CD4-positive, alpha-beta memory T cell (primary cell): Measurements from ENCODE around the gene SPINK7. TPM values are rescaled to one million over a fixed set of nuclear protein-coding genes. Genes with fewer than 3 reads are reported as not detected.

ENCODE experiments used
- CTCF ChIA-PET: fragments of 350-600 bp; sonication (Branson Sonifier 250); formaldehyde crosslinking; loops from one replicate; lab custom pipeline; 2021; ENCODE audit warnings: inconsistent platforms; ENCODE audit not compliant: partially characterized antibody; lab: Charles Lee
- POLR2A ChIA-PET: fragments of 350-600 bp; sonication (Branson Sonifier 250); formaldehyde crosslinking; loops from one replicate; lab custom pipeline; 2021; ENCODE audit not compliant: partially characterized antibody; lab: Charles Lee
- DNase-seq, 5 donors: peaks; one replicate each; pipeline versions ENCODE4 v3.0.0 to v3.0.0-alpha.2; 2020 to 2022; ENCODE audit warnings: mixed read lengths in 1 of 5
- H3K27ac ChIP-seq: one replicate; pipeline ENCODE4 v1.7.0; 2013; ENCODE audit warnings: low read depth, low read length
- H3K27me3 ChIP-seq: 2 replicates; pipeline ENCODE4 v1.7.0; 2013; ENCODE audit warnings: mild to moderate bottlenecking, low read length, moderate library complexity; ENCODE audit not compliant: insufficient read depth
- H3K36me3 ChIP-seq: 2 replicates; pipeline ENCODE4 v1.7.0; 2013; ENCODE audit warnings: mild to moderate bottlenecking, low read length, moderate library complexity; ENCODE audit not compliant: insufficient read depth
- H3K4me1 ChIP-seq: 2 replicates; pipeline ENCODE4 v1.7.0; 2013; ENCODE audit warnings: mild to moderate bottlenecking, low read length, moderate library complexity; ENCODE audit not compliant: insufficient read depth
- H3K4me3 ChIP-seq, 2 donors: one replicate each; pipeline ENCODE4 v1.7.0; 2013; ENCODE audit warnings: low read length in 2 of 2, mild to moderate bottlenecking in 1 of 2
- H3K9me3 ChIP-seq, 2 donors: one replicate each; pipeline ENCODE4 v1.7.0; 2013; ENCODE audit warnings: low read length in 2 of 2, control low read depth in 1 of 2; ENCODE audit not compliant: control insufficient read depth in 1 of 2
- H3K27ac Mint-ChIP-seq, 7 donors: one replicate each; pipeline ENCODE4 v1.8.0; 2020 to 2021; ENCODE audit warnings: mixed read lengths in 7 of 7, mild to moderate bottlenecking in 6 of 7, inconsistent platforms in 3 of 7, moderate library complexity in 3 of 7
- H3K27me3 Mint-ChIP-seq, 2 donors: one replicate each; pipeline ENCODE4 v1.8.0; 2020 to 2021; ENCODE audit warnings: mixed read lengths in 2 of 2
- H3K36me3 Mint-ChIP-seq, 2 donors: one replicate each; pipeline ENCODE4 v1.8.0; 2020 to 2021; ENCODE audit warnings: mixed read lengths in 2 of 2, inconsistent platforms in 1 of 2, mild to moderate bottlenecking in 1 of 2
- H3K4me1 Mint-ChIP-seq, 4 donors: one replicate each; pipeline ENCODE4 v1.8.0; 2020 to 2021; ENCODE audit warnings: mixed read lengths in 4 of 4, mild to moderate bottlenecking in 1 of 4
- H3K4me3 Mint-ChIP-seq, 8 donors: one replicate each; pipeline ENCODE4 v1.8.0; 2020 to 2021; ENCODE audit warnings: mixed read lengths in 8 of 8, mild to moderate bottlenecking in 7 of 8, moderate library complexity in 6 of 8, inconsistent platforms in 3 of 8
- H3K9me3 Mint-ChIP-seq, 8 donors: one replicate each; pipeline ENCODE4 v1.8.0; 2020 to 2021; ENCODE audit warnings: mixed read lengths in 8 of 8, mild to moderate bottlenecking in 5 of 8, inconsistent platforms in 3 of 8, moderate library complexity in 1 of 8
- intact Hi-C: fragments of 100-400 bp; cut with micrococcal nuclease; formaldehyde crosslinking; loops from one replicate; pipeline ENCODE4 v1.15.1; 2023
- polyA plus RNA-seq, 2 donors: library from polyadenylated mRNA; unstranded; fragments of 300-500 nt; fragmentation: Illumina TruSeq; gene quantifications; one replicate each; pipeline ENCODE4 v1.2.3, GENCODE V29; 2021
- total RNA-seq, 2 experiments: library from RNA; stranded (reverse); gene quantifications; one replicate each; pipeline ENCODE4 v1.2.3, GENCODE V29; 2021

Gene SPINK7
- total and polyA plus RNA-seq, 4 experiments from 2014 or later: not detected

- no peaks in the 10 kb centered on the region for H3K9me3 ChIP-seq
- intact Hi-C loops: no loop called here
- H3K4me1 ChIP-seq: no peaks in the 10 kb centered on the region
- H3K36me3 ChIP-seq: no peaks in the 10 kb centered on the region
- H3K27me3 ChIP-seq: no peaks in the 10 kb centered on the region
- Mint-ChIP-seq H3K27me3 (no peaks in the 10 kb centered on the region), H3K4me3 (no peak overlapping the region), H3K9me3 (no peaks in the 10 kb centered on the region), H3K4me1 (no peaks in the 10 kb centered on the region), H3K36me3 (peaks cover 0 to 4% of the 10 kb centered on the region in 2 donors), H3K27ac (no peak overlapping the region)
- no peak overlapping the region for H3K4me3 ChIP-seq
- no peak overlapping the region for H3K27ac ChIP-seq
- CTCF ChIA-PET: no interaction called here
- no peak for DNase-seq
- POLR2A ChIA-PET: no interaction called here
Measured at GRCh38 chr5:148343603-148344487, 31.6 kb downstream of the SPINK7 start.

- Histone ChIP-seq H3K27me3 (no peaks in the 10 kb centered on the region), H3K27ac (no peak overlapping the region), H3K9me3 (no peaks in the 10 kb centered on the region), H3K4me1 (no peaks in the 10 kb centered on the region), H3K36me3 (no peaks in the 10 kb centered on the region), H3K4me3 (no peak overlapping the region)
- no peaks in the 10 kb centered on the region for H3K36me3 Mint-ChIP-seq
- H3K4me1 Mint-ChIP-seq: no peaks in the 10 kb centered on the region
- ChIA-PET CTCF (no interaction called here), POLR2A (no interaction called here)
- no peak for DNase-seq
- H3K27ac Mint-ChIP-seq: no peak overlapping the region
- intact Hi-C loops: no loop called here
- H3K27me3 Mint-ChIP-seq: no peaks in the 10 kb centered on the region
- H3K4me3 Mint-ChIP-seq: no peak overlapping the region
- no peaks in the 10 kb centered on the region for H3K9me3 Mint-ChIP-seq
Measured at GRCh38 chr5:148347706-148348105, 35.5 kb downstream of the SPINK7 start.

- DNase-seq: no peak
- ChIA-PET CTCF (interaction anchor here (1.2 kb wide), 1 partner anchor 38 kb away, joined by 3 read pairs; no protein-coding TSS in a partner anchor), POLR2A (no interaction called here)
- no peak overlapping the region for H3K27ac Mint-ChIP-seq
- intact Hi-C loops: no loop called here
- Histone ChIP-seq H3K27ac (no peak overlapping the region), H3K4me3 (no peak overlapping the region), H3K4me1 (no peaks in the 10 kb centered on the region), H3K36me3 (no peaks in the 10 kb centered on the region), H3K27me3 (no peaks in the 10 kb centered on the region), H3K9me3 (no peaks in the 10 kb centered on the region)
- no peaks in the 10 kb centered on the region for H3K27me3 Mint-ChIP-seq
- no peaks in the 10 kb centered on the region for H3K4me1 Mint-ChIP-seq
- H3K4me3 Mint-ChIP-seq: no peak overlapping the region
- no peaks in the 10 kb centered on the region for H3K36me3 Mint-ChIP-seq
- peaks cover 0 to 3% (median 0%) of the 10 kb centered on the region in 8 donors for H3K9me3 Mint-ChIP-seq
Measured at GRCh38 chr5:148352696-148353095, 40.5 kb downstream of the SPINK7 start.

- Histone ChIP-seq H3K4me1 (no peaks in the 10 kb centered on the region), H3K9me3 (no peaks in the 10 kb centered on the region), H3K36me3 (no peaks in the 10 kb centered on the region), H3K27me3 (no peaks in the 10 kb centered on the region), H3K27ac (no peak overlapping the region), H3K4me3 (no peak overlapping the region)
- Mint-ChIP-seq H3K4me3 (no peak overlapping the region), H3K27me3 (no peaks in the 10 kb centered on the region), H3K36me3 (no peaks in the 10 kb centered on the region), H3K9me3 (peaks cover 0 to 3% (median 0%) of the 10 kb centered on the region in 8 donors), H3K27ac (no peak overlapping the region), H3K4me1 (no peaks in the 10 kb centered on the region)
- ChIA-PET CTCF (no interaction called here), POLR2A (no interaction called here)
- DNase-seq: no peak
- intact Hi-C loops: no loop called here
Measured at GRCh38 chr5:148353634-148354033, 41.4 kb downstream of the SPINK7 start.

GRCh38 chr5:148364343-148364742 lies 52.1 kb downstream of the SPINK7 start:
- Mint-ChIP-seq H3K4me1 (no peaks in the 10 kb centered on the region), H3K27me3 (no peaks in the 10 kb centered on the region), H3K9me3 (peaks cover 0 to 20% (median 15%) of the 10 kb centered on the region in 8 donors), H3K36me3 (peaks cover 3 to 4% of the 10 kb centered on the region in 2 donors), H3K27ac (no peak overlapping the region), H3K4me3 (no peak overlapping the region)
- no peaks in the 10 kb centered on the region for H3K27me3 ChIP-seq
- H3K4me1 ChIP-seq: no peaks in the 10 kb centered on the region
- intact Hi-C loops: no loop called here
- DNase-seq: no peak
- H3K4me3 ChIP-seq: no peak overlapping the region
- POLR2A ChIA-PET: no interaction called here
- no peaks in the 10 kb centered on the region for H3K36me3 ChIP-seq
- no peak overlapping the region for H3K27ac ChIP-seq
- CTCF ChIA-PET: no interaction called here
- H3K9me3 ChIP-seq: no peaks in the 10 kb centered on the region

Other genes with a start within 250 kb of the SPINK7 start
- gene SPINK5, start 248.4 kb upstream of the SPINK7 start, total RNA-seq: not detected
- not detected for gene SPINK5, start 248.4 kb upstream of the SPINK7 start, polyA plus RNA-seq
- not detected for gene SPINK14, start 143.9 kb upstream of the SPINK7 start, total RNA-seq
- gene SPINK14, start 143.9 kb upstream of the SPINK7 start, polyA plus RNA-seq: not detected
- not detected for gene SPINK6, start 109.4 kb upstream of the SPINK7 start, total RNA-seq
- not detected for gene SPINK6, start 109.4 kb upstream of the SPINK7 start, polyA plus RNA-seq
- not detected for gene MARCOL, start 73.9 kb upstream of the SPINK7 start, total RNA-seq
- gene MARCOL, start 73.9 kb upstream of the SPINK7 start, polyA plus RNA-seq: not detected
- not detected for gene SPINK13, start 43.6 kb upstream of the SPINK7 start, total RNA-seq
- not detected for gene SPINK13, start 43.6 kb upstream of the SPINK7 start, polyA plus RNA-seq
- not detected for gene SPINK9, start 23.1 kb downstream of the SPINK7 start, total RNA-seq
- not detected for gene SPINK9, start 23.1 kb downstream of the SPINK7 start, polyA plus RNA-seq
- 10 to 100 TPM; 77.3 to 78.3 TPM for gene FBXO38, start 71.5 kb downstream of the SPINK7 start, total RNA-seq
- 10 to 100 TPM in 1 of 2 donors, 1 to 10 TPM in 1; 7.6 to 24.3 TPM for gene FBXO38, start 71.5 kb downstream of the SPINK7 start, polyA plus RNA-seq